GM18507 (cell line): ENCODE measurements around the gene CREB5.

ENCODE experiments used
- DNase-seq: peaks from one replicate; pipeline ENCODE4 v3.0.0; 2011; ENCODE audit warnings: low read depth; ENCODE audit not compliant: insufficient read length; ENCODE audit errors: extremely low spot score
- FAIRE-seq: peaks from 2 replicates; lab custom pipeline; 2011; peaks lifted over from hg19 to GRCh38; lab: Jason Lieb, UNC

CREB5 gene

DNA sequence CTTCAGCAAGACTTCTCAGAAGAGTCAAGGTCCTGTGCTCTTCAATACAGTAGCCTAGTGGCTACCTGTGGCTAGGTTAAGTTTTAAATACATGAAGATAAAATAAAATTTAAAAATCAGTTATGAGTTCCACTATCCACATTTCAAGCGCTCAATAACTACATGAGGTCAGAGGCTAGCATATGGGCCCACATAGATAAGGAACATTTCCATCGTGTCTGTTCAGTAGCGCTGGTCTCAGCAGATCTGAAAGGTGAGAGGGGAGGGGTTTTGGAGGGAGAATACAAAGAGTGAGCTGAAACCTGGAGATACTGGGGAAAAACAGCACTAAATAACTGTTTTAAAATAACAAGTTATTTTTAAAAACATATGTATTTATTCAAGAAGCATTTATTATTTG is 326.8 kb downstream of the CREB5 start:
- no peak for DNase-seq

DNA sequence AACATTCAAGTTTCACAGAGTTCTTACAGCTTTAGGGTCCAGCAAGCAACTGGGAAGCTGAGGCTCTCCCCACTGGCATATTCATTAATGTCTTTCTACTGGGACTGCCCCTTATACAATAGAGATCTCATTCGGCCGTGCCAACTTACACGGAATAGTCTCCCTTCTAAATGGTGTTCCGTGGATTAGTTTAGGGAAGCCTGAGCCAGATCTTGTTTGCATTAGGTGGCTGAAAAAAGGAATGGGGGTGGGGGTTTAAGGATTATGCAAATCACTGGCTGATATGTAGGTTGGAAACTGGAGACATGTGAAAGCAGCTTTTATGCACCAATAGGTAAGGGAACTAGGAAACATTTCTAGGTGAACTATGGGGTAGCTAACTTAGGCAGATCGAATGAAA is 327.5 kb downstream of the CREB5 start:
- FAIRE-seq: no peak
- no peak for DNase-seq

More for the DNA sequence above, 326.8 kb downstream of the CREB5 start:
- FAIRE-seq: no peak

DNA sequence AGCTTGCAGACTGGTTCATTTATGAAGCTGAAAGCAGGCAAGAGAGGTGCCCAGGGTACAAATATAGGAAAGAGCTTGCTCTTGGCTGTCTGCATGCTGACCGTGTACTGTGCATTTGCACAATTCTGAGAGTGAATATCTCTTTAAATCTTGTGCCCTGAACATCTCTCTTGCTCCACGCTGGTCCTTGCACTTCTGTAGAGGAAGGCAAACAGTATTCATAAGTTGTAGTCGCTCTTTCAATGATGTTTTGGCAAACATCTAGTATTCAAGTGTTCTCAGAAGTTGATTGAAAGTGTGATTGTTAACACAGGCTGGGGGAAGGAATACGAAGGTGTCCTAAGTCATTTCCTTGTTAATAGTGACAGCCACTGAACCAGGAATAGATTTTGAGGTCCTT is 332.6 kb downstream of the CREB5 start:
- FAIRE-seq (no peak), DNase-seq (no peak)

DNA sequence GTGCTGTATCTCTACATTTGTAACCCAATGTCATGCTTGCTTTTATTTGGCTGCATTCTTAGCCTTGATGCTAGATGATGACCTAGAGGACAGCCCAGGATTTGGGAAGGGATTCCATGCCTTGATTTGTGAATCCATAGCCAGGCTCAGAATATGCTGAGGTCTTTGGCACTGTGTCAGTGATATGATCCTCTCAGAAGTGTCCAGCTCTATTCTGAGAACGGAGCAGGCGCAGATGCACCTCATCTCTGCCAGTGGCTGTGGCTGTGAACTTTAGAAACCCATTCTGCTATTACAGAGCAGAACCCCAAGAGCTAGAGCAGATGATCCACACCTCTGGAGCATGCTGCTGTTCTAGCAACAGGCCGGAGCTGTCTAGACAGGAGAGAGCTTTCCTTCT is 333.0 kb downstream of the CREB5 start:
- FAIRE-seq: no peak
- DNase-seq: no peak

DNA sequence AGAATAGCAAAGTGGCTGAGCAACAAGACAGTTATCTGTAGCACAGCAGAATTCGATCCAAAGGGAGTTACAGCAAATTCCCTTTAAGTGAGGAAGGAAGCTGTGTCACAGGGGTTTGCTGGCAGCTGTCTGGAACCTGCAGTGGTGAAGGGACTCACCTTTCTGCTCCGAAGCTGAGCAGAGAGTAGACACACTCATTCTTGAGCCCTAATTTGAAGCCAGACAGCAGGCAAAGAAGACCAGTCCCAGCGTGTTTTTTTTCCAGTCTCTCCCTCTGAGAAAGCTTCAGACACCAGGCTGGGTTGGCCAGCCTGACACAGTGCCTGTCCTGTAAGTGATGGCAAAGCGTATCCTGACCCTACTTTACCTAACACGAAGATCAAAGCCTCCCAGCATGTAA is 335.1 kb downstream of the CREB5 start:
- FAIRE-seq (no peak), DNase-seq (no peak)

DNA sequence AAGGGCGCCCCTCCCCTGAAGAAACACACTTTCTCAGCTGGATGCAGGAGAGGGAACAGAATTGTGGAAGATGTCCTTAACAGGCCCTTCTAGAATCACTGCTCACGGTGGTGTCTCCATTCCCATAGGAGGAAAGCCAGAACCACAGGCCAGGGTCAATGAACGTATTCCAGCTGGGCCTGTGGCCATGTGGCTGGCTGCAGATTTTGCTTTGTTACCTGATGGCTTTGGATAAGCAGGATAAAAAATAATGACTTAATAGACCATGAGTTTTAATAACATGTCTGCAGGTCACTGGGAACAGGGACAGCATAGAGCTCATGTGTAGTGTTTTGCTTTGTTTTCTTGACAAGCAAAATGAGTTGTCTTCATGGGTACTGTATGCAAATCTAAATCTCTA is 335.5 kb downstream of the CREB5 start:
- FAIRE-seq (no peak), DNase-seq (no peak)

DNA sequence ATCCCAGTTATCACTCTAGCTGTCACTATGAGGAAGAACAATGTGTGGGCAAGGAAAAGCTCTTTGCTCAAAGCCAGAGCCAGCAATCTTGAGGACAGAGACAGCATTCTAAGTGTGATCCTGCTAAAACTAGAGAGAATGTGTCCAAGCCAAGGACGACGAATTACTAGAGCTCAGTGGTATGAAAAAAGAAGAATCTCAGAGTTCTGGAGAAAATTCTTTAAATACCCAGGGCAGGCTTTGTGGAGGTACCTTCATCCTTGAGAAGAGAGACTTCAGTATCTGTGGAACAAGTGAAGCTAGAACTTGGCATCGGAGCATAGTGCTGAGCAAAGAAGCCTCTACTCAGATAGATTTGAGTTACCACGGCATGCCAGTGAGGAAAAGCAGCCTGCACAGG is 336.0 kb downstream of the CREB5 start:
- FAIRE-seq: no peak
- no peak for DNase-seq

DNA sequence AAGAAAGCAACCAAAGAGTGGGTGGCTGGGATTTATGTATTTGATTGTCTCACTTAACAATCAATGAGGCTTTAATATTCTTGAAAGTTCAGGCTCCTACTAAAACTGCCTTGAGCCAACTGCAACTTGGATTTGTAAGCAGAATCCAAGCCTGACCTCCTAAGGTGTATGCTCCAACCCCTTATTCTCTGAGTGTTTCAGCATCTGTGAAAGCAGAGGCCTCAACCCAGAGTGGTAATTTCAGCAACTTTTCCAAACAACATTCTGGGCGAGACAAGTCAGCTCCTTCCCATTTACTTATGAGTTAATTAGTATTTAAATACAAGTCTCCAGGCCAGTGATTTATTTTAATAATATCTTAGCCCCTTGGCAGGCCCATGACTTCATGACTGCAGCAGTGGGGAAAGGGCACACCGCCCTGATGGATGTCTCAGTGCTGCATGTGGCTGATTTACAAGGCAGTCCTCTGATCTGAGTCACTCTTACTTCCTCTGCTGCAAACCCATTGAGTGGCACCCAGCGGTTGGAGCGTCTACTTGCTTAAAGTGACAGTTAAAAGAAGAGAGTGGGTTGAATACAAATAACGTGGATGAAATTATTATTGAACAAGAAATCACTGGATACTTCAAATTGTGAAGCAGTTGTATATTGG is 336.7 kb downstream of the CREB5 start:
- FAIRE-seq (no peak), DNase-seq (no peak)

DNA sequence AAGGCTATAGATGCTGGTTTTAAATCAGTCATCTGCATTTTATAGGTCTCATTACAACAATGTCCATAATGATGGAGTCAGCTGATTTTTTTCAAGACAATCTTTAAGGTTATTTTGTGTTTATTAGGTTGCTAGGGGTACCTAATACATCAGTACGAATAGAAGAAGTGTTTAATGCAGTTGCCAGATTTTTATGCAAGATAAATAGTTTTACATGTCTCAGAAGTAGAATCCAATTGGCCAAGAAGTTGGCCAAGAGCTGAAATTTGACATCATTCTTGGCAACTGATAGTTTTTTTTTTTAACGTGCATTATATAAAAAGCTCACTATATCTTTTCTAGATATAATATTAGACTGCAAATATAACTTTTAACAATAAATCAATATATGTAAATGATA is 337.3 kb downstream of the CREB5 start:
- FAIRE-seq: no peak
- no peak for DNase-seq

DNA sequence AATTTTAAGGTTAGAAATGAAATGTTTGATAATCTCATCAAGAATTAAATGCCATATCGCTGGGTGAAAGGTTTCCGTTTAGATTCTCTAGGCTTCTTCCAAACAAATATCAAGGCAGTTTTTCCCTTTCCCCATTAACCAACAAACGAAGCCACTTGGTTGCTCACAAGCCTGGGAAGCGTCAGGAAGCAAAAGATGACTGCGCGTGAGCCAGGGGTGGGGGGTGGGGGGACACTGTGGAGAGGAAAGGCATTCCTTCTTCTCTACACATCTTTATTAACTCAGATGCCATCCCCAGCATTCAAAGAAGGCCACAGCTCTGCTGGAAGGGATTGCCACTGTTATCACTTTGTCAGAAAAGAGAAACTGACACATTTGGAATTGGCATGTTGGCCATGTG is 338.7 kb downstream of the CREB5 start:
- DNase-seq: no peak
- FAIRE-seq: no peak

DNA sequence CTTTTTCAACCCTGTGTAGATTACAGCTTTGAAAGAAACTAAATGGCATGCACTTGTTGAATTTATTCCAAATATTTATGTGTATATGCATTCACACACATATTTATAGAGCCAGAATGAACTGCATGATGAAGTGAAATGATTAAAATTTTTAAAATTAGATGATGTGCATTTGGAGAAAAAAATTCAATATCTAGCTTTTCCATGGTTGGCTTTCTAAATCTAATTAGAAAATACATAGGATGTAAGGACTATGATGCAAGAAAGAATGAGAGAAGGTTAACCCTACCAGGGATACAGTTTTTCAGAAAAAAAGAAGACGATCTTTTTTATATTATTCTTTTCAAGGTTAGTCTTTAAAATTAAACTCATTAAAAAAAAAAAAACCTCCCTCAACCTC is 341.3 kb downstream of the CREB5 start:
- no peak for FAIRE-seq
- DNase-seq: no peak

DNA sequence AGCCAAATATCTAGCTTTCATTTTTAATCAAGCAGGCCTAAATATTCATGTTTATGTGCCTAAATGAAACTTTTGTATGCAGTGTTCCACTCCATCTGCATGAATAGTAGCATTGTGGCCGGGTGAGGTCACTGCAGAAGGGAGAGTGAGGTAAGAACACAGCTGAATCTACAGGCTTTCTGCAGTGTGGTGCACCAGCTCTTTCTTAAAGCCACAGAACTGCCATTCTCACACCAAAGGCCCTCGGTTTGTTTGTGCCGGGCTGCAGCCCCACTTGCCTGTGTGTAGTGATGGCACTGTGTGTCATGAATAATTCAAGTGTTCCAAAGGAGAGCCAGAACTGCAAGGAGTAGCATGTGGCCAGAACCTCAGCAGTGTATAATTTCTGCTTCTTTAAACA is 341.7 kb downstream of the CREB5 start:
- DNase-seq: no peak

DNA sequence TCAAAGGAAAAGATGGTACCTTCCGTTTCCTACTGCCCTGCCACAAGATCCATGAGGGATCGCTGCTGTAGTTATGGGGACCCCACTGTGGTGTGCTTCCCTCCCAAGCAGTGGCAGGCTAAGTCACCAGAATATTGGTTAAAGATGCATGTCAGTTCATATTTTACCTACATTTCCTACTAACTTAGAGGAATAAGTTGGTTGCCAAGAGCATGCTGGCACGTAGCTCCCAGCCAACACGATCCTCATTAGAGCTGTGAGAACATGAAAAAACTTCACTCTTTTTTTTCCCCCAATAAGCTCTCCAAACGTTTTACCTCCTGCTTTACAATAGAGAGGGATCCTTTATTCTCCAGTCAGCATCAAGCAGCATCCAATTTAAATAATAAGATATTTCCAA is 342.1 kb downstream of the CREB5 start:
- DNase-seq (no peak), FAIRE-seq (no peak)

More for the DNA sequence above, 341.7 kb downstream of the CREB5 start:
- no peak for FAIRE-seq

DNA sequence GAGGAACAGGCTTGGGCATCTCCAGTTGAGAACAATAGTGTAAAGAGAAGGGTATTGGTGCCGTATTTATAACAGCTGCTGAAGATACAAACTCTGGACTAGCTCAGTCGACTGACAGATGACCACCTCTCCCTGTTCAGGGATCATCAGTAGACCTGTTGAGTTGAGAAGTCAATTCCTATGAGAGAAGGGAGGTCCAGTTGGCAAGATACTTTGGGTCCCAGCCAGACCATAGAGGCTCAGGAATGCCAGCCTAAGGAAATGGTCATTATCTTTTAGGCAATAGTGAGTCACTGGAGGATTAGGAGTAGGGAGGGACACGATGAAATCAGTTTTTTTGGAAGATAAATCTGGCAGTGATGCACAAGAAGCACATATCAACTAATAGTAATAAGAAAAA is 342.9 kb downstream of the CREB5 start:
- FAIRE-seq (no peak), DNase-seq (no peak)

DNA sequence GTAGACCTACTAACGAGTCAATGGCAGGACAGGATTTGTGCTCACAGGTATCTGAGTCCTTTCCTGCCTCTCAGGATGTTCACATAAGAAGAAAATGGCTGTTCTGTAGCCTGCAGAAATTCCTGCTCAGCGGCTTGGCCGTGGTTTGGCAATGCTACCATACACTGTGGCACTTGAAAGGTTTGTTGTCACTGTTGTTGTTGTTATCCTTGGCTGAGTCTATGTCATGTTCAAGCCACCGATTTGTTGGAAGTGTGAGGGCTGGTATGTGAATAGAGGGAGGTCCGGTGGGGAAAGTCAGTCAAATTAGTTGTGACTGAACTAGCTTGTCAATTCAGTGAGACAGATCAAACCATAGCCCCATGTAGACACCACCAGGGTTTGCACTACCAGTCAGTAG is 345.9 kb downstream of the CREB5 start:
- DNase-seq: no peak
- FAIRE-seq: no peak

DNA sequence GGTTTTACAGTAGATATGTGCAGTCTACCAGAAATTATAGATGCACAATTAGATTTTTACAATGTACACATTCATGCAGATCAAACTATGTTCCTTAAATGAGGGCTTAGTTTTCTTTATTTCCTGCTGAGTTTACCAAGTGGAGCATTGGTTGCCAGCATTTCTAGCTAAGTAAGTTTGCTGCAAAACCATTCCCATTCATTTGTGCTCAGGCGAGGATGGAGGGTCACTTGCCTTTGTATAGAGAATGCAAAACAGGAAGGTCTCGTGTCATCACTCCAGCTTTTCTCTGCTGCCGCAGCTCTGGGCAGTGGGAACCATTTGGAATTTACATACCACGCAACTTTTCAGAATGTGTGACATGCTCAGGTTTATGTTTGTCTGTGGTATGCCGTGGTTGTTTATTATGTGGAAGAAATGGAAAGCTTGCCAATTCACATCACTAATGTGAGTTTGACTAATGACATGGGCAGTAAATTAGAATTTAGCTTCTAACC is 347.2 kb downstream of the CREB5 start:
- DNase-seq (no peak), FAIRE-seq (no peak)

DNA sequence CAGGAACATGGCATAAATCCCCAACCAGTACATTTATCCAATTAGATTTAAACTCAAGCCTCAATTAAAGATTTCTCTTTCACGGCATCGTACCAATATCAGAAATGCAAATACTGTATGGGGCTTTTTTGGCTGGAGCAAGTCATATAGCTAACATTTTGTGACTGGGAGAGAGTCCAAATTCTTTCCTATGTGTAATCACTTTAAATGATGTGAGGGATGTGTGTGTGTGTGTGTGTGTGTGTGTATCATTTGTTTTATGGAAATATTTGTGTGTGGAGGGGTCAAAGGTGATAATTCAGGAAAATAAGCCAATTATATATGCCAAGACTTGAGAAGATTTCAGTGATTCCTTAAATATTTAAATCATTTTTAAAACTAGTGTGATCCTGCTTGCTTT is 349.2 kb downstream of the CREB5 start:
- FAIRE-seq (no peak), DNase-seq (no peak)

DNA sequence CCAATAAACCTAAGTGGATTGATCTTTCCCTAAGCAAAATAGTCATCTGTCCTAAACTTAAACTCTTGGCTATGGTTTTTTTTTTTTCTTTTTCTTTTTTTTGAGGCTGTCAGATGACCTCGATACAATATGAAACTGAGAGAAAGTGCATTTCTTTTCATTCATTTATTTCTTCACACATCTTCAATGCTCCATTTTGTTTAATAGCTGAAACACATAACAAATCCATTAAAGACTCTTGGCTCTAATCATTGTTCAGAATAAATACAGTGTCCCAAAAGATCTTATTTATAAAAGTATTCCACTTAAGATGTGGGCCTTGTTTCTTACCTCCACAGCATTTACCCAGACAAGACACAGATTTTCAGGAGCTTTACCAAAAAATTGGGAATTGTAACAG is 350.3 kb downstream of the CREB5 start:
- FAIRE-seq (no peak), DNase-seq (no peak)

DNA sequence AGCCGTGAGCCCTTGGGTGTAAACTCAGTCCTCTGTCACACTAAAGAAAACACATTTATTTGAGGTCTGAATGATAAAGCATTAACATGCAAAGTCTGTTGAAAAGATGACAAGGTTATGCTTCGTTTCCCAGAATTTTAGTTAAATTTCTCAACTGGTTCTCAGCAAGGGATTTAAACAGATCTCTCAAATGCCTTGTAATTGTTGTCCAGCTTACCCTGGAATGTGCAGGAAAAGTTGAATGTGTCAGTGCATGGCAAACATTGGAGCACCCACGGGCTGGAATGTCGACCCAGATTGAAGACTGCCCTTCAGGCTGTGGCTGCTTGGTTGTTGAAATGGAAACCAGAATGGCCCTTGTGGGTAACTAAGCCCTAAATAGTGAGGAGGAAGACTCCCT is 354.0 kb downstream of the CREB5 start:
- DNase-seq: no peak

DNA sequence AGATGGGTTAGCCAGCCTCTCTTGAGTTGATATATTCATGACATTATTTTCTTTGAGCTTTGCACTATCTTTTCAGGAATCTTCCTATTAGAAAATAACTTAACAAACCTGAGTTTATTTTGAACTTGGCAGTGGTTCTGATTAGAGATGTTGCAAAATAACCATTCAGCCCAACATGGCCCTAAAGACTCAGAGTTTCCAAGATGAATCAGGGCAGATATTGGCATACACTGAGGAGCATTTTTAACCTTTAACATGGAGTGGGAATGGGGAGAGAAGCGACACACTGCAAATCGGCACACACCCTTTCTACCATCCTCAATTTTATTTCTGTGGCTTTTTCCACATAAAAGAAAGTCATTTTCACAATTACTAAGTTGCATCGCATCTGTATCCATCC is 355.0 kb downstream of the CREB5 start:
- no peak for DNase-seq
- FAIRE-seq: no peak

More for the DNA sequence above, 354.0 kb downstream of the CREB5 start:
- FAIRE-seq: no peak

DNA sequence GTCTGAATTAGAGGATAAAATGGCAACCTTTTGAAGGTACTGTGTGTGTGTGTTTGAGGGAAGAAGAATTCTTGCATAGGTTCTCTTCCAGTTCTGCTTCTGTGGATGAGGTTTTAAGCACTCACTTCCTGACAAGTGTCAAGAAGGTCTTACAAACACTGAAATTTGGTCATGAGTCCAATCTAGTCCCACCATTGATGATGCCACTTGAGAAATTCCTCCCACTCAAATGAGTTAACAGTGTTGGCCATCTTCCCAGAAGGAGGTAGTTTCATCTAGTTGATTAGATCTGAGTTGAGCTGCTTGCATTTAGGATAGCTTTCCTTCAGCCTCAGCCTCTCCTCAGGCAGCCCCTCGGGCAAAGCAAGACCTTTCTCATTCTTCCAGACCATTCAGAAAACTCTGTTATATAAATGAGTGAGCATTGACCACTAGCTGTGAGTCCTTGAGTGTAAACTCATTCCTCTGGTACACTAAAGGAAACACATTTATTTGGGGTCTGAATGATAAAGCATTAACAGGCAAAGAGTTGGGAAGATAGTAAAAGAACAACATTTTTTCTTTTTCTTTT is 356.3 kb downstream of the CREB5 start:
- no peak for FAIRE-seq
- no peak for DNase-seq
